Naive thymus-derived CD8-positive, alpha-beta T cell (primary cell): ENCODE measurements around the gene P2RX7. TPM values are rescaled to one million over a fixed set of nuclear protein-coding genes. Genes with fewer than 3 reads are reported as not detected.

Experiments
- ATAC-seq, 2 donors: fragments of 150-1000 bp; cut with Tn5 transposase in 1 of 2; sonication (Bioruptor Pico), chemical (Tn5 transposase) in 1 of 2; 1 replicate in 1 of 2; 2 replicates in 1 of 2; pipeline ENCODE4 v1.10.0; 2021; ENCODE audit warnings: mild to moderate bottlenecking in 2 of 2, moderate library complexity in 2 of 2
- POLR2A ChIA-PET: fragments of 350-600 bp; sonication (Branson Sonifier 250); formaldehyde crosslinking; loops from one replicate; lab custom pipeline; 2021; ENCODE audit warnings: antibody characterized with exemption; lab: Charles Lee
- DNase-seq, 10 donors: peaks; one replicate each; pipeline versions ENCODE4 v3.0.0 to v3.0.0-alpha.2; 2020 to 2022
- H3K27ac Mint-ChIP-seq, 10 donors: one replicate each; pipeline ENCODE4 v1.8.0; 2020 to 2022; ENCODE audit warnings: mild to moderate bottlenecking in 10 of 10, mixed read lengths in 10 of 10, moderate library complexity in 4 of 10, inconsistent platforms in 1 of 10
- H3K27me3 Mint-ChIP-seq, 5 donors: one replicate each; pipeline ENCODE4 v1.8.0; 2021 to 2022; ENCODE audit warnings: mixed read lengths in 5 of 5
- H3K36me3 Mint-ChIP-seq, 3 donors: one replicate each; pipeline ENCODE4 v1.8.0; 2020 to 2022; ENCODE audit warnings: mixed read lengths in 3 of 3, mild to moderate bottlenecking in 2 of 3, inconsistent platforms in 1 of 3
- H3K4me1 Mint-ChIP-seq, 4 donors: one replicate each; pipeline ENCODE4 v1.8.0; 2021 to 2022; ENCODE audit warnings: mixed read lengths in 4 of 4
- H3K4me3 Mint-ChIP-seq, 10 donors: one replicate each; pipeline ENCODE4 v1.8.0; 2020 to 2022; ENCODE audit warnings: mild to moderate bottlenecking in 10 of 10, mixed read lengths in 10 of 10, moderate library complexity in 6 of 10, inconsistent platforms in 1 of 10
- H3K9me3 Mint-ChIP-seq, 9 donors: one replicate each; pipeline ENCODE4 v1.8.0; 2020 to 2022; ENCODE audit warnings: mixed read lengths in 9 of 9, mild to moderate bottlenecking in 3 of 9, inconsistent platforms in 1 of 9, moderate library complexity in 1 of 9
- polyA plus RNA-seq, 3 donors: library from polyadenylated mRNA; unstranded; fragments of 300-500 nt; fragmentation: Illumina TruSeq; gene quantifications; one replicate each; pipeline ENCODE4 v1.2.3, GENCODE V29; 2021
- total RNA-seq, 8 experiments: library from RNA in 2 of 8; stranded (reverse) in 2 of 8; gene quantifications; one replicate each; pipeline ENCODE4 v1.2.3 and lab custom pipeline; 2021 to 2026

Gene P2RX7
- total RNA-seq (1 to 10 TPM; 4.3 to 4.5 TPM), polyA plus RNA-seq (1 to 10 TPM; 3.2 to 6.9 (median 6.6) TPM), total RNA-seq (lab: John Stamatoyannopoulos, UW) (2.3 to 14.8 (median 6.8) reads per million in 6 experiments)

DNA sequence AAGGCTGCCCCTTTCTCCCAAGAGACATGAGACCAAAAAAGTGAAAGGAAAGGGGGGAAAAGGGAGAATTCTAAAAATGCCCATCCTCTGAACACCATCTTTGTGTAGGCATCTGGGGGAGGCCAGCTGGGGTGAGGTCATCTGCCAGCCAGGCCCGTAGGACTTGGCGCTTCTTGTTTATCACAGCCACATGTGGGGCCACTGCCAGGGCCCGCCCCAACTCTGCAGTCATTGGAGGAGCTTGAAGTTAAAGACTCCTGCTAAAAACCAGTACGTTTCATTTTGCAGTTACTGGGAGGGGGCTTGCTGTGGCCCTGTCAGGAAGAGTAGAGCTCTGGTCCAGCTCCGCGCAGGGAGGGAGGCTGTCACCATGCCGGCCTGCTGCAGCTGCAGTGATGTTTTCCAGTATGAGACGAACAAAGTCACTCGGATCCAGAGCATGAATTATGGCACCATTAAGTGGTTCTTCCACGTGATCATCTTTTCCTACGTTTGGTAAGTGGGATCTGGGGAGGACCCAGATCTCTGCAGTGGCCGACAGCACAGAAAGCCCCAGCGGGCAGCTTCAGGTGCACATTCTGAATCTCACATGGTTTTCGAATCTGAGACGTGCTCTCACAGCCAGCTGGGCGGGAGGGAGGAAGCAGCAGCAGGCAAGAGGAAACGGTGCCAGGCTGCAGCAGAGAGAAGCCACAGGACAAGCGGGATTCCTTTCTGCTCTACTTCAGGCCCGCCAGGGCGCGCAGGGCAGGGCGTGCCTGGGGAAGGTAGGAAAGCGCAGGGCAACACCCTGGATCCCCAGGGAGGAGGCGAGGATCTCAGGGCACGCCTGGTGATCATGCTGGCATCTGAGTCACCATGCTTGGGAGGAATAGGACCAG, at the start of gene P2RX7:
Gene P2RX7 (plus strand): TSS at position 276 of the 881 bp plus-strand sequence. CDS start 95 bp downstream, at position 371.
- no peaks in the 10 kb centered on the region for H3K27me3 Mint-ChIP-seq
- ATAC-seq (peak; percentile 19 to 38), DNase-seq (peak in 9 of 10 donors; percentile 7 to 46 (median 27))
- H3K36me3 Mint-ChIP-seq = no peaks in the 10 kb centered on the region
- POLR2A ChIA-PET = interaction anchor here (0.7 to 2.3 kb wide), 4 partner anchors 12 to 229 kb away, joined by 3 to 5 read pairs (median 4); partner anchors contain the start of gene SPPL3
- H3K9me3 Mint-ChIP-seq = no peaks in the 10 kb centered on the region
- peak within 1 kb of the TSS; percentile 66 to 92 (median 87) for H3K27ac Mint-ChIP-seq
- H3K4me1 Mint-ChIP-seq = peaks cover 49 to 68% (median 64%) of the 10 kb centered on the region in 4 donors
- H3K4me3 Mint-ChIP-seq = peak within 1 kb of the TSS; percentile 84 to 97 (median 92)

DNA sequence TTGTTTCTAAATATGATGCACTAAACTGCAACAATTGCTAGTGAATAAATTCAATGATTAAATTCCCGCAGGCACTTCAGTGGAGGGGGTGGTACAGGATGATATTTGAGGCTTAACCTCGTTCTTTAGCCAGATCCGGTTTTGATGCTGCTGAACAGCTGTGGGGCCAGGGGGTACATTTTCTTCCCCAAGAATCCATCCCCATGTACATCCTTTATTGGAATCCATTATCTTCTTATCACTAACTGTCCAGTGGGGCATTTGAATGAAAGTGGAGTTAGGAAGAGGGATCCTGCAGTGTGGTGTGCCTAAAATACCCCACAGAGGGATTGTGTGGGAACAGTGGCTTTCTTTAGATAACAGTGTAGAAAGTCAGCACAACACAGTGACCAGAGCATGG, 48.4 kb upstream of the P2RX7 start:
- no peak for ATAC-seq
- Mint-ChIP-seq H3K4me3 (no peak overlapping the region), H3K27me3 (no peaks in the 10 kb centered on the region), H3K27ac (no peak overlapping the region), H3K4me1 (peaks cover 8 to 15% (median 14%) of the 10 kb centered on the region in 4 donors), H3K9me3 (no peaks in the 10 kb centered on the region), H3K36me3 (no peaks in the 10 kb centered on the region)
- POLR2A ChIA-PET = no interaction called here
- DNase-seq = no peak

DNA sequence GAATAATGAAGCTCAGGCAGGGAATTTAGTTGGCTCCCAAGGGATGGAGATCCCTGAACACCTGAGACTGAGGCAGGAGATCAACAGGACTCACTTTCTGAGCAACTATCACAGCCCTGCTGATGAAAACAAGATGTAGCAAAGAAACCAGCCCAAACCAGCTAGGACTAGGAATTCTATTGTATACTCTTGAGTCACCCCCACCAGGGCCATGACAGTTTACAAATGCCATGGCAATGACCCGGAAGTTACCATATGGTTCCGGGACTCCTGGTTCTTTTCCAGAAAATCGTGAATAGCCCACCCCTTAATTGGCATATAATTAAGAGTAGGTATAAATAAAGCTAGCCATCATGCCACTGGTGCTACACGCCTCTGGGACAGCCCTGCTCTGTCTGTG, 47.6 kb upstream of the P2RX7 start:
- Mint-ChIP-seq H3K27ac (no peak overlapping the region), H3K4me1 (peaks cover 12 to 18% (median 16%) of the 10 kb centered on the region in 4 donors), H3K4me3 (no peak overlapping the region), H3K36me3 (no peaks in the 10 kb centered on the region), H3K9me3 (no peaks in the 10 kb centered on the region), H3K27me3 (no peaks in the 10 kb centered on the region)
- DNase-seq = no peak
- POLR2A ChIA-PET = no interaction called here
- no peak for ATAC-seq

DNA sequence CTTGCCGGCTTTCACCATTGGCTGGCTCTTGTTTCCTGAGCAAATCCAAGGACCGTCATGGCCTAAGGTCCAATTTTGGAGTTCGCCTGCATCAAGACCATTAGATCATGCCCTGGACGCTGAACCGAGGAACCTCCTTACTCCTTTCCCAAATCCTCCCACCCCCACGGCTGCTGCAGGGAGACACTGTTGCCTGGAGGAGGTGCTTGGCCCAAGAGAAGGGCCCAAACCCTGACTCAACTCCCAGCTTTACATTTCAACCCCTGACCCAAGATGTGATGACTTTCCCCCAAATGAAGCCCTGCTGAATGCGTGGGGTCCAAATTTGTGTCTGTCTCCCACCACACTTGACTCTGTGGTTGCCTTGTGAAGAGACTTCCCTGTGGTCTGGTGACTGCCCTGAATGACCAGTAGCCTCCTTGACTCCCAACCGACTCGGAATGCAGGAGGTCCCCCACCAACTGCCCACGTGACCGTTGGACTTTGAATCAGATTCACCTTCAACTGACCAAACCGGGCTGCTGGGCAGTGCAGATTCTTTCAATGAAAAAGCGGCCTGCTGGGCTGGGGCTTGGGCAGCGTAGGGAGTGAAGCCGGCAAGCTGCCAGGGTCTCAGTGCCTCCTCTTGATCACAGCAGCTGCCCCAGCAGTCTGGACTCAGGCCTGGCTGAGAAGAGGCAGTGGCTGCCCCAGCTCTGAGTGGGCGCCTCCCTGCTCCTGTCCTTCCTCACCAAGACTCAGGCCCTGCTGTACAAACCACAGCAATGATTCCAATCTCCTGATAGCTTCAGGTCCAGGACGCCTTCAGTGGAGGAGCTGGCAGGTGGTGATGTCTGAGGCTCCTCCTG, 46.9 kb upstream of the P2RX7 start:
- Mint-ChIP-seq H3K4me3 (no peak overlapping the region), H3K9me3 (no peaks in the 10 kb centered on the region), H3K36me3 (no peaks in the 10 kb centered on the region), H3K27me3 (no peaks in the 10 kb centered on the region), H3K27ac (peak overlapping the region in 1 of 10 donors; percentile 22), H3K4me1 (peaks cover 14 to 23% (median 17%) of the 10 kb centered on the region in 4 donors)
- no peak for ATAC-seq
- POLR2A ChIA-PET = no interaction called here
- no peak for DNase-seq

DNA sequence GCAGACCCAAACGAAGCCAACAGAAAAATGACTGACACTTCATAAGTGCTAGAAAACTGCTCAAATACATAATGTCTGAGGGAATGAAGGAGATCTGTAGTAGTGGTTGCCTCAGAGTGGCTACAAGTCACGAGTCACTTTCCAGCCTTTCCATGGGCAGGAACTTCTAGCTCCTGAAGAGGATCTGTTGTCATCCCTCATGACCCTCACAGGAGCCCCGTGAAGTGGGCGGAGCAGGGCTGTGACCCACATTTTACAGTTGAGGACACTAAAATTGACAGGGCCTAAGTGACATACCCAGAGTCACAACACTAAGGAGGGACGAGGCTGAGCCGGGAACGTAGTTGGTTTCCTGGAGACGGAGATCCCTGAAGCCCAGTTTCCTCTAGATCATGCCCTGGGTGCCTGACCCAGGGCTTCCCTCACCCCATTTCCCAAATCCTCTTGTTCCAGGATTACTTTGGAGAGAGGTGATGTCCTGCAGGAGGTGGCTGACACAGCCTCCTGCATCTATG, 45.8 kb upstream of the P2RX7 start:
- no peaks in the 10 kb centered on the region for H3K36me3 Mint-ChIP-seq
- POLR2A ChIA-PET = no interaction called here
- no peaks in the 10 kb centered on the region for H3K27me3 Mint-ChIP-seq
- H3K4me3 Mint-ChIP-seq = no peak overlapping the region
- H3K4me1 Mint-ChIP-seq = peaks cover 21 to 34% (median 27%) of the 10 kb centered on the region in 4 donors
- H3K27ac Mint-ChIP-seq = peak overlapping the region in 1 of 10 donors; percentile 14
- H3K9me3 Mint-ChIP-seq = no peaks in the 10 kb centered on the region
- DNase-seq = no peak
- ATAC-seq = no peak

DNA sequence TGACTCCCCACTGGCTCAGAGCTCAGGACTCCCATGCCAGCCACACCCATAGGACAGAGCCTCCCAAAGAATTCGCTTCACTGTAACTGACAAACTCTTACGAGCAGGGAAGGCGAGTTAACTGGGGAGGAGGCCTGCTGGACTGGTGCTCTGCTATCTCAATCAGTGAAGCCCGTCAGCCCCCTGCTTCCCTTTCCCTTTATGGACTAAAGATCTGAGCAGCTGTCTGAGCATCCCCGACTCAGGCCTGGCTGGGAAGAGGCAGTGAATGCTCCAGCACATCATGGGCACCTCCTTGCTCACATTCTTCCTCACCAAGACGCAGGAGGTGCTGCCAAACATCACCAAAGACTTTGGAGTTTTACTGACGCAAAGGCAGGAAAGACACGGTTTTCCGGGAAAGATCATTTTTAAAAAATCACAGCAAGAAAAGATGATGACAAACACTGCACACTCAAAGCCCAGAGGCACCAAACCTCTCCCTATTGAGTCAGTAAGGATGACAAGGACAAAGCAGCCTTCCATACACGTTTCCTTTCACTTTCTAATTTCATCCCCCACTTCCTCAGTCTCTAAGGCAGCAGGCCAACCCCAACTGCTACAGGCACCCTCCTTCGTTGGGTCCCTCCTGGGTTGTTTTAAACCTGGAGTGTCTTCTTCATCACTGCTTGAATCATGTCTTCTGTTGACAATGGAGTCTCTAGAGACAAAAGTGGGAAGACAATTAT, 45.0 kb upstream of the P2RX7 start:
- peaks cover 27 to 42% (median 35%) of the 10 kb centered on the region in 4 donors for H3K4me1 Mint-ChIP-seq
- H3K9me3 Mint-ChIP-seq = no peaks in the 10 kb centered on the region
- no peak for ATAC-seq
- no peak for DNase-seq
- POLR2A ChIA-PET = no interaction called here
- no peaks in the 10 kb centered on the region for H3K36me3 Mint-ChIP-seq
- peak overlapping the region in 1 of 10 donors; percentile 5 for H3K4me3 Mint-ChIP-seq
- peak overlapping the region in 1 of 10 donors; percentile 14 for H3K27ac Mint-ChIP-seq
- no peaks in the 10 kb centered on the region for H3K27me3 Mint-ChIP-seq

DNA sequence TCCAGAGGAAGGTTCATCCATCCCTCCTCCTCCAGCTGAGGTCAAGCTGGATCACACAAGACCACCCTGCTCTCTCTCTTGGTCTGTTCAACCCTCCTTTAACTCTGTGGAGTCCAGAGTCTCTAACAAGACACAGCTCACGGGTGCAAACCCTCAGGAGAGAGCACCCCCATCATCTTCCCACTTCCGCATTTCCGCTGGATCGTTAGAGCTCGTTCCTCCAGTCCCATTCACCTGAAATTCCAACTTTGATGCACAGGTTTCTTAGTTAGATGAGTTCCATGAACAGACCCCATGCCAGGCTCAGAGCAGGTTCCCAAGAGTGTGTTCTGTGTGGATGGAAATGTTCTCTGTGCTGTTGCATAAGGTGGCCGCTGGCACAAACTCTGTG, 44.5 kb upstream of the P2RX7 start:
- peaks cover 31 to 48% (median 41%) of the 10 kb centered on the region in 4 donors for H3K4me1 Mint-ChIP-seq
- H3K27me3 Mint-ChIP-seq = no peaks in the 10 kb centered on the region
- DNase-seq = no peak
- H3K9me3 Mint-ChIP-seq = no peaks in the 10 kb centered on the region
- peak overlapping the region in 1 of 10 donors; percentile 7 for H3K4me3 Mint-ChIP-seq
- no peaks in the 10 kb centered on the region for H3K36me3 Mint-ChIP-seq
- no peak for ATAC-seq
- POLR2A ChIA-PET = no interaction called here
- H3K27ac Mint-ChIP-seq = peak overlapping the region in 3 of 10 donors; percentile 14 to 54 (median 28)

DNA sequence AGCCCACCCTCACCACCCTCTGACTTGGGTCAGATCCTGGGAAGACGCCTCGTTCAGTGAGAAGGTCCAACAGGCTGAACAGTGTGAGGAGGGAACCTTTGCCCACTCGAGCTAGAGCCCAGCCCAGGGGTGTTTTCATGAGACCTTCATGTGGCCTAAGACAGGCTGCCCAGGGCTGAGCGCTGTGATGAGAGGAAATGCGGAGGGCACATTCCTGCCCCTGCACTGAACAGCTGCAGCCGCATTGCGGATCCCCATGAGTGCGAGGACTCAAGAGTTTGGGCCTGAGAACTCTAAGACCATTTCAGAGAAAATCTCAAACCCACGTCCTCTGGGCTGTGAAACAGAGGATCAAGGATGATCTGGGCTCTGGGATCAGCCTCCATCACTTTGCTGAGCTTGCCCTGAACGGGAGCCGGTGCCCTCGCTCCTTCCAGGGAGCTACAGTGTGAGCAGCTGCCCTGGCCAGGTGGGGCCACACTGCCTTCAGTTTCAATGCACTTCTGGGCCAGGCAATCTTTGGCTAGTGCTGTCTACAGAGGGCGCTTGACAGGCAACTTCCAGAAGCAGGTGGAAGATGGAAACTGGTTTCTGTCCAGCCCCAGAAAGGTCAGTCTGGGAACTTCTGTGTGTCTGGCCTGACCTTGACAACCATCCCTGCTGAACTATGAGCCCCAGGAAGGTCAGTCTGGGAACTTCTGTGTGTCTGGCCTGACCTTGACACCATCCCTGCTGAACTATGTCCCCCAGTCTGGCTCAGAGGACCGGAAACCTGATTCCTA, 43.5 kb upstream of the P2RX7 start:
- Mint-ChIP-seq H3K4me1 (peaks cover 34 to 55% (median 47%) of the 10 kb centered on the region in 4 donors), H3K9me3 (no peaks in the 10 kb centered on the region), H3K27me3 (no peaks in the 10 kb centered on the region), H3K4me3 (no peak overlapping the region), H3K36me3 (no peaks in the 10 kb centered on the region), H3K27ac (peak overlapping the region in 2 of 10 donors; percentile 37 to 57)
- DNase-seq (no peak), ATAC-seq (no peak)
- POLR2A ChIA-PET = interaction anchor here (1.1 kb wide), 1 partner anchor 72 kb away, joined by 3 read pairs; no protein-coding TSS in a partner anchor

DNA sequence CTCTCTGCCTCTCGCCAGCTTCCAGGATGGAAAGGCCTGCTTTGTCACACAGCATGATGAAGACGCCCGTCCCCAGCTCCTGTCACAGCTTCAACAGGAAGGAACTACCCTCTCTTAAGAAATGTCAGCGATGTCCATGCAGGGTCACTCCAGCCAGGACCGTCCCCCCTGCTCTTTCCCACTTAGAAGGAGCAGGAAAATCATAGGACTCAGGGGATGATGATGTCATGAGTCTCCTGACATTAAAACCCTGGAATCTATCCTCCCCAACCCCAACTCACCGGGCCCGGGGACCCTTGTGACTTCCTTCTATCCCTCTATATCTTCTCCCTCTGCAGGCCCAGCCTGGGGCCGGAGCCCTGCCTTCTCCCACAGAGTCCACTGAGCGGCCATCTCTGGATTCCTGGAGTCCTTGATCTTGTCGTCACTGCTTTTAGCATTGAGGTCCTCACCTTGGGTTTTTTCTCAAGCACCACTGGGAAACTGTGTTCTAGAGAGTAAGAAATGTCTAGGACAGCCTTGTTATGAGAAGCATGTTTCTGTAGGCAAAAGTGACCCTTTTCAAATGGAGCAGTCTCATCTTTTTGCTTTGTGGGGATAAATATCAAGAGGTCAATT, 42.8 kb upstream of the P2RX7 start:
- H3K36me3 Mint-ChIP-seq = no peaks in the 10 kb centered on the region
- H3K4me1 Mint-ChIP-seq = peaks cover 34 to 60% (median 52%) of the 10 kb centered on the region in 4 donors
- H3K27ac Mint-ChIP-seq = peak overlapping the region in 2 of 10 donors; percentile 37 to 62
- H3K4me3 Mint-ChIP-seq = no peak overlapping the region
- ATAC-seq = no peak
- no peaks in the 10 kb centered on the region for H3K9me3 Mint-ChIP-seq
- POLR2A ChIA-PET = interaction anchor here (1.1 kb wide), 1 partner anchor 73 kb away, joined by 3 read pairs; no protein-coding TSS in a partner anchor
- DNase-seq = no peak
- H3K27me3 Mint-ChIP-seq = no peaks in the 10 kb centered on the region

DNA sequence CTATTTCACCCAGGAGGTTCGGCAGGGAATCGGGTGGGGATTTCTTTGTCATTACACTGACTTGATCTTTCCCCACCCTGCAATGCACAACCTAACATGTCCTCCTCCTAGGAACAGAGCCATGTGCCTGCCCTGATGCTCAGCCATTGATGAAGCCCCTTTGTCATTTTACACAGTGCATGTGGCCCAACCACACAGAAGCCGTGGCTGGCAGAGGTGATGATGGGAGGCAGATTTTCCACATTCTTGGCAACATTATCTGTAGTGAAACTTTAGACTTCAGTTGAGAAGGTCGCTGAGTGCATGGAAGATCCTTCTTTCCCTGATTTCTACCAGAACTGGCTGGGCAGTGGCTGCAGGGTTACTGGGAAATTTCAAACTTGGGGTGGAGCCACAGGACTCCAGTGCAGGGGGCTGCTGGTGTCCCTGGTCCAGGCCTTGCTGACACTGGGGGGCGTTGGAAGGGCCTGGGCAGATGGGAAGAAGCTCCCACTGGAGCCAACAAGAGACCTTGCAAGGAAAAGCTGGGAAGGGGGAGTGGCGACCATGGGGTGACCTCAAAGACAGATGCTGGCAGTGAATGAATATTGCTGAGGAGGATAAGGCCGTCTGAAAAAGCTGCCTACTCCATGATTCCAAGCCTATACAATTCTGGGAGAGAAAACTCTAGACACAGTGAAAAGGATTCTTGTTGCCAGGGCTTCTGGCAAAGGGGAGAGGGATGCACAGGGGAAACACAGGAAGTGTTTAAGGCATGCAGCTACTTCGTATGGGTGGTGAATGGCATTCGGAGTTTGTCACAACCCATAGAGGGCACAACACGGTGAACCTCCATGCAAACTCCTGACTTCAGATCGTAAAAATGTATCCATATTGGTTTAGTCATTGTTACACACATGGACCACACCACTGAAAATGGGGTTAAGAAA, 41.8 kb upstream of the P2RX7 start:
- DNase-seq = no peak
- Mint-ChIP-seq H3K4me1 (peaks cover 43 to 70% (median 61%) of the 10 kb centered on the region in 4 donors), H3K9me3 (no peaks in the 10 kb centered on the region), H3K27me3 (peaks cover 0 to 2% (median 0%) of the 10 kb centered on the region in 5 donors), H3K27ac (peak overlapping the region in 1 of 10 donors; percentile 14), H3K4me3 (no peak overlapping the region), H3K36me3 (no peaks in the 10 kb centered on the region)
- ATAC-seq = no peak
- POLR2A ChIA-PET = no interaction called here
